GM19328 (cell line): Measurements from ENCODE around the gene PCDHA7.
"Not testable (repeated sequence)": the region's sequence is repeated elsewhere in the genome, so short reads cannot be mapped to it uniquely, and the experiment has no call there.

ENCODE experiments used
- ATAC-seq: cut with Tn5 transposase; IDR thresholded peaks from one replicate; pipeline ENCODE4 v1.9.1; 2021; ENCODE audit warnings: mild to moderate bottlenecking, moderate library complexity; ENCODE audit not compliant: unreplicated experiment

PCDHA7 gene

GRCh38 chr5:140822969-140823368, 11.1 kb upstream of the PCDHA7 start:
- not testable (repeated sequence) for ATAC-seq

GRCh38 chr5:140823475-140823874, 10.6 kb upstream of the PCDHA7 start:
- ATAC-seq, result no peak

- ATAC-seq, result no peak
Measured at GRCh38 chr5:140827704-140828361, 6.2 kb upstream of the PCDHA7 start, which contains the start of gene PCDHA6. TSS of gene PCDHA6 (plus strand) at chr5:140827960. CDS start at chr5:140828092, 132 bp downstream.

GRCh38 chr5:140828362-140828737, 5.7 kb upstream of the PCDHA7 start:
- no peak for ATAC-seq

GRCh38 chr5:140829511-140830501, 4.3 kb upstream of the PCDHA7 start:
- not testable (repeated sequence) for ATAC-seq

- ATAC-seq, result not testable (repeated sequence)
Measured at GRCh38 chr5:140834439-140835008, 455 bp downstream of the PCDHA7 start.

- no peak for ATAC-seq
Measured at GRCh38 chr5:140835622-140836510, 1.8 kb downstream of the PCDHA7 start.

GRCh38 chr5:140840978-140841962, 7.2 kb downstream of the PCDHA7 start, which contains the start of gene PCDHA8:
TSS of gene PCDHA8 (plus strand) at chr5:140841187. CDS start at chr5:140841322, 135 bp downstream.
- no peak for ATAC-seq

- no peak for ATAC-seq
Measured at GRCh38 chr5:140842798-140843733, 9.0 kb downstream of the PCDHA7 start.

- not testable (repeated sequence) for ATAC-seq
Measured at GRCh38 chr5:140848139-140849102, 14.4 kb downstream of the PCDHA7 start, which contains the start of gene PCDHA9. TSS of gene PCDHA9 (plus strand) at chr5:140848382. CDS start at chr5:140848496, 114 bp downstream.

GRCh38 chr5:140849831-140850634, 16.0 kb downstream of the PCDHA7 start:
- ATAC-seq, result not testable (repeated sequence)

GRCh38 chr5:140855772-140856674, 22.0 kb downstream of the PCDHA7 start, which contains the start of gene PCDHA10:
TSS of gene PCDHA10 (plus strand) at chr5:140855897. CDS start at chr5:140856049, 152 bp downstream.
- no peak for ATAC-seq

- ATAC-seq, result no peak
Measured at GRCh38 chr5:140857177-140857986, 23.3 kb downstream of the PCDHA7 start.

GRCh38 chr5:140857987-140858240, 23.8 kb downstream of the PCDHA7 start:
- no peak for ATAC-seq
